ENCODE data around the gene RERE.

RERE gene

GRCh38 chr1:8497210-8497819 is 320.1 kb downstream of the RERE start:
- no peak for DNase-seq

GRCh38 chr1:8496473-8496872 is 321.0 kb downstream of the RERE start:
- DNase-seq, result no peak

DNA sequence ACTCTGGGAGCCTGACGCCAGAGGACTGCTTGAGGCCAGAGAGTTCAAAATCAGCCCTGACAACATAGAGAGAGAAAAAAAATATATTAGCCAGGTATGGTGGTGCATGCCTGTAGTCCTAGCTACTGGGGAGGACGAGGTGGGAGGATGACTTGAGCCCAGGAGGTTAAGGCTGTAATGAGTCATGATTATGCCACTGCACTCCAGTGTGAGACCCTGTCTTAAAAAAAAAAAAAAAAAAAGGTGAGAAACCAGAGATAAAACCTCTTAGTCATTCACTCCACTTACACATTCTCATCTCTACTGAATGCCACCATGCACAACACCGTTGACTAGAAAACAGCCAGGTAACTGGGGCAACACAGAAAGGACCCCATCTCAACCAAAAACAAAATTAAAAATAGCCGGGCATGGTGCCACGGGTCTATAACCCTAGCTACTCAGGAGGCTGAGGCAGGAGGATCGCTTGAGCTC is 321.5 kb downstream of the RERE start:
- DNase-seq, result no peak

DNA sequence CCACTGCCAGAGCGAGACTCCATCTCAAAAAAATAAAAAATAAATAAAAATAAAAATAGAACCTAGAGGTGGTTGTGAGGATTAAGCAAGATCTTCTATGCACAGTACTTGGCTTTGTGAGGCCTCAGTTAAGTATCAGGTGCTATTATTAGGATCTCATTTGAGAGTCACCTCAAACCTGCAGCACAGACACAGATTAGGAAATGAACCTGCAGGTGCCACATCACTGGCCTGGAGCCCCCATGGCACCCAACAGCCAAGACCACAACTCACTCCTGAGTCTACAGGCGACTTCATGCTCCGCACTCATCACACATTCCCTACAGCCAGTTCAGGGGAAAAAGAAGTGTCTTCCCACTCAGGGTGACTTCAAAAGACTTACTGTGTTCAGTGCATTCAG is 322.8 kb downstream of the RERE start:
- DNase-seq, result no peak

DNA sequence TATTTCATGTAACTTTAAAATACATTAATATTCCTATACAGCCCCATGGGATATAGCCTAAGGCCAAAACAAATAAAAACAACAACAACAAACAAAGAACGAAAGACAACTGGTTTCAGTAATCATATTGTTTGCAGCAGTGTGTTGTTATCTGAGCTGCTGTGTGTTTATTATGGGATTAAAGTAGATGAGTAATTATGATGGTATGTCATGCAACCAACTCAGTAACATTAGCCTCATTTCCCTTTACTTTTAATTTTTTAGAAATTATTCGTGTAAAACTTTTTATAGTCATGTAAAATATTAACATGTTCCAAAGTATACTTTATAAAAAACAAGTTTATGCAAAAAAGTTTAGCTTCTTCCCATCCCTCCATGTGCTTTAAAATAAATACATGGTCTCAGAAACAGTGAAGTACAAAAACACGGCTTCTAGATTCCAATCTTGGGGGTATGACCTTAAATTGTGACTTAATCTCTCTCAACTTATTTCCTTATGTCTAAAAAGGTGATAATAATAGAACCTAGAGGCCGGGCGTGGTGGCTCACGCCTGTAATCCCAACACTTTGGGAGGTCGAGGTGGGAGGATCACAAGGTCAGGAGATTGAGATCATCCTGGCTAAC is 323.4 kb downstream of the RERE start:
- no peak for DNase-seq

DNA sequence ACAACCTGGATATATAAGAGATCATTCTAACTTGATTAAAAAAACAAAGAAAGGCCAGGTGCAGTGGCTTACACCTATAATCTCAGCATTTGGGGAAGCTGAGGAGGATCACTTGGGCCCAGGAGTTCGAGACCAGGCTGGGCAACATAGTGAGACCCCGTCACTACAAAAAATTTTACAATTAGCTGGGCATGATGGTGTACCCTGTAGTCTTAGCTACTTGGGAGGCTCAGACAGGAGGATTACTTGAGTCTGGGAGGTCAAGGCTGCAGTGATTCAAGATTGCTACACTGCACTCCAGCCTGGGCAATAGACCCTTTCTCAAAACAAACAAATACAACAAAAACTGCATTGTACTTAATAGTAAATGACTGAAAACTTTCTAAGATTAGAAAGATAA is 330.2 kb downstream of the RERE start:
- DNase-seq, result no peak

GRCh38 chr1:8486047-8486446 is 331.4 kb downstream of the RERE start:
- DNase-seq, result no peak

- DNase-seq, result no peak
Observed at GRCh38 chr1:8483586-8483985, 333.9 kb downstream of the RERE start.

DNA sequence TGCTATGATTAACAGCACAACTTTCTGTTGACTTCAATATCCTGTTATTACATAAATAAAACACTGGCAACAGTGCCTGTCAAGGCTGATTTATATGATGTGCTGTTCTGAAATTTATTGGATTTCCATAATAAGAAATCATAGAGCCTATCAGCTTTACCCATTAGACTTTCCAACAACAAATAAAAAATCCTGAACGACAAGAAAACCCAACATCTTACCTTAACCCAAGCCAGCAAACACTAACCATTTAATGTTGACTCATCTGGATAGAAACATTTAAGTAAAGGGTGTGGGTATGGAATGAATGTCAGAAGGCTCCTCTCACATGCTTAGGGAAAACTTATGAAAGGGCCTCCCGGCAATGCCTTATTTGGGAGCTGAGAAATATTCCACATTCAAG is 334.5 kb downstream of the RERE start:
- DNase-seq, result no peak

DNA sequence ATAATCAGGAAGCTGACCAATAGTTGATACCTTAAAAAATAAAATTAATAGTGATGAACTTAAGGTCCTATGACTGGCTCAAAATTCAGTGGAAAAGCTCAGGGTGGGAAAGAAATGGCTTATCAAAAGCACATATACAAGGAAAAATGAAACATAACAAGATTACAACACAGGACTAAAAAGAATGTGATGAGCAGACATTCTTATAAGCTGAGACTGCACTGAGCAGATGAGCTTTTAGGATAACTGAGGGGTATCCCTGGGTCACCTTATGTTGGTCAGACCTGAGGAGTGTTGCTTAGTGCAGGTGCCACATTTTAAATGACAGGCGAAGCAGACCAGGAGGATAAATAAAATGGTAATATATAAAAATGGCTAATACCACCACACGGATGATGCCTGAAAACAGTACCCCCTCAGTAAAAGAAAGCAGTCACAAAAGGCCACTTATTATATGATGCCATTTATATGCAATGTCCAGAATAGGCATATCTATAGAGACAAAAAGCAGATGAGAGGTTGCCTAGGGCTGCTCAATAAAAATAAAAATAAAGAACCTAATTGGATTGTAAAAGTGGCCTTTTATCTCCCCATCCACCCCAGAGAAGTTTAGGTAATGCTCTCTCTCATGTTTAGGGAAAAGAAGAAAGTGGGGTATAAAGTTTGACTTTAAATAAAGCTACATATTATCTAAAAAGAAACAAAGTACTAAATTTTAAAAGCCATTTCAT is 335.6 kb downstream of the RERE start:
- no peak for DNase-seq

GRCh38 chr1:8478566-8478965 is 338.9 kb downstream of the RERE start:
- no peak for DNase-seq

DNA sequence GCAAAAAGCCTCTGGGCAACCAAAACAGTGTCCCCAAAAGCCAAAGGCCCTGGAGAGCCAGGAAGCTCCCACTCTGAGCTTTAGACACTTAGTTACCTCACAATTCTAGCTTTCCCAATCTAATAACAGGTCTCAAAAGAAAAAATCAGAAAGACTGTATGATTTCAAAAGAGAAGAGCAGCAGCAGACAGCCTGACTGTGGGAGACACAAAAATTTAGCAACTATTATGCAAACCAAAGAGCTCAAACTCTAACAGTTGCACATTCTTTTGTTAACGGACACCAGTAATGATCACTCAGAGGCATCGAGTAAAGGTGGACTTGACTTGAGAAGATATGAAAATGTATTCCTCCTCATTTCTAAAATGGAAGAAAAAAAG is 339.5 kb downstream of the RERE start:
- no peak for DNase-seq

DNA sequence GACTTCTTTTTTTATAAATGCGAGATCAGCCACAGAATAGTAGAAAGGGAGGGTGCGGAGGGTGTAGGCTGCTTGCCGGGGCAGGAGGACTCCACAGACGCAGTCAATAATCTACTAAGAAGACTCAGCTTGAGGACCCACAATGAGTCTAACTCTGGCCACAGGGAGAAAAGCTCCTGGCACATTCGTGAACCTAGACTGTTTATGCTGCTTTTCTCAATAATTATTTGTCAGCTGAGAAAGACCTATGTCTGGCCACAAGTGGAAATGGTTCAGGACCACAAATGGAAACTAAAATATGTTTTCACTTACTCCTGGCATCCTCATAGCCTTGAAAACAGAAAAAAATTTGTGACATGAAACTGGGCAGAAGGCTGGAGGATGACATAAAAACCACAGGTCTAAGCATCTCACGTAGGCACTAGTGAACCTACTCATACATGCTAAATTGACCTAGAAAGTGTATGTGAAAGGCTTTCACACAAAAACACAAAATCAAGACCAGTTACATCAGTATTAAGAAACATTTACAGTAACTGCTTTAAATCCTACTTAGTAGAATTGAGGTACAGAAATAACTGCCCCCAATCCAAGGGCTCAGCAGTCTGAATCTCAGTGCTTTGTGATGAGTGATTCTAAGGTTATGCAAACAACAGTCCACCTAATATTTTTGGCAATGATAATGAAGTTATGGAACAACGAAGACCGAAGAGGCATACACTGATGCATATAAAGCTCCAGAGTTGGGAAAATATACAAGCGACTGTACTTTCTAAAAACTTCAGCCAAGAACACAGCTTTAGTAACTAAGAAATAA is 340.1 kb downstream of the RERE start:
- no peak for DNase-seq

DNA sequence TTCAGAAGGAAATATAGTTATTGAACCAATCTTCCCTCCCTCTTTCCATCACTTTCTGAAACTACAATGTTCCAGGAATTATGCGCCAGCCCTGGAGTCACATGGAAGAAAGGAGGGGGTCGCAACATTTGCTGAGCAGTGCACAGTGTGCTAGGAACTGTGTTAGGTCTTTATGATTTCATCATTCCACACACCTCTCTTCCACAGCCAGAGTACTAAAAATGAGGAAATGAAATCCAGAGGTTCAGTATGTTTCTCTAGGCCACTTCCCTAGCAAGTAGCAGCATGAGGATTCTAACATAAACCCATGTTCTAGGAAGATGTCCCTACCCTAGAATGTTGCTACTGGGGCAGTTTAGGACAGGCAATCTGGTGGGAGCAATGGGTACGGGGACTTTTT is 341.4 kb downstream of the RERE start:
- DNase-seq, result no peak

DNA sequence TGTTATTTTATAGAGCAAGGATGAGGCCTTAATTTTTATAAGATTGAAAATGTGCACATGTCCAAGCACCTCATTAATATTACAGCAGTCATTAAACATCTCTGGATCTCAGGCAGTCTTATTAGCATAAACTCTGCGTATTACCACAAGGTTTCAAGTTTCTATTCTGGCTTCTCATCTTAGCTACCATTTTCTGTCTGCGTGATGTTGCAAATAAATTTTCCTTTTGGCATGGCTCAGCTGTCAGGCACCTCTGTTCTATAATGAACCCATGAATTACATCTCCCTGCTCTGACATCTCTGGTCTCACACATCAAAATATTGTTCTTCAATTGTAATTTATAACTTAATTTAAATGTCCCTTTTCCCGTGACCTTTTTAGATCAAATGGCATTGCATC is 343.1 kb downstream of the RERE start:
- DNase-seq, result no peak

GRCh38 chr1:8473891-8474300 is 343.5 kb downstream of the RERE start:
- no peak for DNase-seq

DNA sequence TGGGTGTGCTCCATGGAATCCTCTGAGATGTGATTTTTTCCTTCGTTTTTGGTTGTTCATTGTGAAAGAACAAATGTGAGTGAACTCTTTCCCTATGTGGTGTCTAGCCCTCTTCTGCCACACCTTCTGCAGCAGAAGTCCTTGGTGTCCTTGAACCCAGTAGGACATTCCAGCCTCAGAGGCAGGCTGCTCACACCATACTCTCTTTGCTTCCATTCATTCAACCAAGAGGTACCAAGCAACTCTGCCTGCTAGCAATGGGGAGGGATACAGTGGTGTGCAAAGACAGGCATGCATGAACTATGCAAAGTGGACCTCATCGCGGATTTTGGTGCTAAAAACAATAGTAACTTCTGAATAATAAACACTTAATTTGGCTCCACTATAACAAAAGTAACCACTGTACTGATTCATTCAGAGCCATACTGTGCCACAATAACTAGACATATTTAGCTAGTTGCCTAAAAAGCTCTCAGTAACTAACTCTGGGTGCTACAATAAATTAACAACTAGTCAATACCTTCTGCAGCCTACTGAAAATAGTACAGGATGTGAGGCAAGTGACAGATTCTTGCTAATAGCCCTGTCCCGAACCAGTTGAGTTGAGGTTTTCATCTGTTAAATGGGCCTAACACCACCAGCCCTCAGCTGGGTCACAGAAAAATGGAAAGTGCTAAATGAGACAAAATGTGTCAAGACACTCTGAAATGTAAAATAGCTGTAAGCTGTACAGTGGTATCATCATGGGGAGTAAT is 344.1 kb downstream of the RERE start:
- DNase-seq, result no peak

DNA sequence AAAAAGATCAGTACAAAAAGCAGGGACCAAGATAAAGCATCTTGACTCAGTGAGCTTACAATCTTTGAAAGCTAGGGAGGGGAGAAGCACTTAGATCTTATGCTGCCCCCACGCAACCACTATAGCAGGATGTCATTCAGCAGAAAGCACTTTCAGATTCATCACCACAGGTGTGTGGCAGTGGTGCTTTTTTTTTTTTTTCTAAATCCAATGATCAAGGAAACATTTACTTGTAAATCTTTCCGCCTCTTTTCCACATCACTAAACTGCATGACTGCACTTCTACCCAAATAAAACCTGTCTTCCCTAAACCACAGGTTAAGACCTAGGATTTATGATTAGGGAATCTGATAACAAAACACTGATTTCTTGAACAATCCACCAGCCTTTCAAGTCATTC is 344.8 kb downstream of the RERE start:
- no peak for DNase-seq

DNA sequence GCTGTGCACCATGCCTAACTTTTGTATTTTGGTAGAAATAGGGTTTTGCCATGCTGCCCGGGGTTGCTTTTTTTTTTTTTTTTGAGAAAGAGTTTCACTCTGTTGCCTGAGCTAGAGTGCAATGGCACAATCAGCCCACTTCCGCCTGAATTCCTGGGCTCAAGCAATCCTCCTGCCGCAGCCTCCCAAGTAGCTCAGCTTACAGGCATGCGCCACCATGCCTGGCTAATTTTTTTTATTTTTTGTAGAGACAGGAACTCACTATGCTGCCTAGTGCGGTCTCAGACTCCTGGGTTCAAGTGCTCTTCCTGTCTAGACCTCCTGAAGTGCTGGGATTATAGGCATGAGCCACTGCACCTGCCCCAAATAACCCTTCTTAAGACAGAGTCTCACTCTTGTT is 346.0 kb downstream of the RERE start:
- DNase-seq, result no peak

- no peak for DNase-seq
Observed at GRCh38 chr1:8468751-8469150, 348.7 kb downstream of the RERE start.

GRCh38 chr1:8467308-8467707 is 350.1 kb downstream of the RERE start:
- DNase-seq, result no peak

DNA sequence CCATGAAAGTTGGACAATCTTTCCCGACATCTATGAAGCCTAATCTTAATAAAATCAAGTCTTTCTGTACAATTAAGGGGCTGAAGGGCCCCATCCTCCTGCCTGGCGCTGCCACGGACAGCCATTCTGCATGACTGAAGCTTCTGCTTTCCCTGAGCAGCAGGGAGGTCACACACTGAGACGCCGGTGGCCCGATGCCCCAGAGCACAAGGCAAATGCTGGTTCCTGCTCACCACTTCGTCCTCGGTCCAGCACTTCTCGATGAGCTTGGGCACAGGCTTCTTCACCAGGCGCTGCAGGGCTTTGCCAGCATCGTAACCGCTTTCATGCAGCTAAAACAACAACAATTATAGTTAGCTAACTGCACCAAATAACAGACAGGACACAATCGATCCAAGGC is 351.7 kb downstream of the RERE start:
- no peak for DNase-seq

- DNase-seq, result no peak
Observed at GRCh38 chr1:8465013-8465412, 352.4 kb downstream of the RERE start.
